ENCODE measurements around the gene SLC19A3.

- TF ChIP-seq GATA3 (IDR thresholded peaks at IDR 0.05; ENCODE audit: low read depth, low read length) (no peak), GATA2 (IDR thresholded peaks at IDR 0.05; ENCODE audit: low read depth, low read length) (no peak)
These were observed 73.8 kb downstream of the SLC19A3 start for GRCh38 chr2:227643990-227644551.

Measured in SH-SY5Y (cell line).